Progenitor cell of endocrine pancreas (in vitro differentiated cells): ENCODE results near the gene RGS17. TPM values are rescaled to one million over a fixed set of nuclear protein-coding genes. Genes with fewer than 3 reads are reported as not detected.
"Not testable (repeated sequence)": the region's sequence is repeated elsewhere in the genome, so short reads cannot be mapped to it uniquely, and the experiment has no call there.

ENCODE experiments used
- DNase-seq: peaks from one replicate; pipeline ENCODE4 v3.0.0; 2021; ENCODE audit warnings: low spot score; ENCODE audit not compliant: unreplicated experiment
- H3K27ac Mint-ChIP-seq: 2 replicates; pipeline ENCODE4 v1.8.0; 2021; ENCODE audit warnings: mild to moderate bottlenecking, moderate library complexity, mixed read lengths
- H3K27me3 Mint-ChIP-seq: 2 replicates; pipeline ENCODE4 v1.8.0; 2021; ENCODE audit warnings: mixed read lengths
- H3K36me3 Mint-ChIP-seq: 2 replicates; pipeline ENCODE4 v1.8.0; 2022; ENCODE audit warnings: mixed read lengths; ENCODE audit not compliant: insufficient read depth
- H3K4me1 Mint-ChIP-seq: 2 replicates; pipeline ENCODE4 v1.8.0; 2021; ENCODE audit warnings: low read depth, mixed read lengths
- H3K4me3 Mint-ChIP-seq: 2 replicates; pipeline ENCODE4 v1.8.0; 2021; ENCODE audit warnings: low read depth, mild to moderate bottlenecking, moderate library complexity, mixed read lengths
- H3K9me3 Mint-ChIP-seq: 2 replicates; pipeline ENCODE4 v1.8.0; 2021; ENCODE audit warnings: low read depth, mixed read lengths
- CTCF ChIP-seq: fragments of 200-600 bp; sonication (generic); IDR thresholded peaks from one replicate; pipeline ENCODE4 v1.5.0; 2021; ENCODE audit warnings: antibody characterized with exemption, mild to moderate bottlenecking; ENCODE audit not compliant: unreplicated experiment
- total RNA-seq: library from RNA; stranded (reverse); gene quantifications from 2 replicates; pipeline ENCODE4 v1.2.1, GENCODE V29; 2021

Gene RGS17
- total RNA-seq, 1 donor from 2014 or later: 2.6 TPM

- TF ChIP-seq CTCF: no peak
- no peak overlapping the region for H3K27ac Mint-ChIP-seq
- H3K4me1 Mint-ChIP-seq: peaks cover 12% of the 10 kb centered on the region
- H3K36me3 Mint-ChIP-seq: peaks cover 26% of the 10 kb centered on the region
- H3K27me3 Mint-ChIP-seq: no peaks in the 10 kb centered on the region
- H3K4me3 Mint-ChIP-seq: no peak overlapping the region
- no peaks in the 10 kb centered on the region for H3K9me3 Mint-ChIP-seq
- no peak for DNase-seq
These were observed 155.7 kb downstream of the RGS17 start for GRCh38 chr6:152975204-152975915.

- peaks cover 8% of the 10 kb centered on the region for H3K4me1 Mint-ChIP-seq
- H3K9me3 Mint-ChIP-seq: peaks cover 5% of the 10 kb centered on the region
- H3K27ac Mint-ChIP-seq: no peak overlapping the region
- H3K4me3 Mint-ChIP-seq: no peak overlapping the region
- peaks cover 37% of the 10 kb centered on the region for H3K36me3 Mint-ChIP-seq
- no peaks in the 10 kb centered on the region for H3K27me3 Mint-ChIP-seq
- no peak for TF ChIP-seq CTCF
- DNase-seq: no peak
These were observed 157.2 kb downstream of the RGS17 start for GRCh38 chr6:152973916-152974315.

- Mint-ChIP-seq H3K27me3 (no peaks in the 10 kb centered on the region), H3K4me3 (no peak overlapping the region), H3K36me3 (peaks cover 34% of the 10 kb centered on the region)
These were observed 161.2 kb downstream of the RGS17 start for GRCh38 chr6:152969688-152970418.

GRCh38 chr6:152966168-152966894, 164.8 kb downstream of the RGS17 start:
- Mint-ChIP-seq H3K36me3 (peaks cover 19% of the 10 kb centered on the region), H3K9me3 (peaks cover 29% of the 10 kb centered on the region)
- not testable (repeated sequence) for H3K4me1 Mint-ChIP-seq, H3K27me3 Mint-ChIP-seq, H3K4me3 Mint-ChIP-seq, H3K27ac Mint-ChIP-seq, DNase-seq

More at GRCh38 chr6:152969688-152970418, 161.2 kb downstream of the RGS17 start:
- no peak for TF ChIP-seq CTCF
- no peak for DNase-seq
- Mint-ChIP-seq H3K4me1 (no peaks in the 10 kb centered on the region), H3K27ac (no peak overlapping the region), H3K9me3 (peaks cover 29% of the 10 kb centered on the region)

GRCh38 chr6:152959333-152959732, 171.7 kb downstream of the RGS17 start:
- no peaks in the 10 kb centered on the region for H3K4me1 Mint-ChIP-seq
- no peaks in the 10 kb centered on the region for H3K36me3 Mint-ChIP-seq
- H3K27me3 Mint-ChIP-seq: no peaks in the 10 kb centered on the region
- H3K4me3 Mint-ChIP-seq: no peak overlapping the region
- no peak for TF ChIP-seq CTCF
- no peak overlapping the region for H3K27ac Mint-ChIP-seq
- no peaks in the 10 kb centered on the region for H3K9me3 Mint-ChIP-seq
- DNase-seq: no peak
